Smooth muscle cell (in vitro differentiated cells): ENCODE data around the gene TNRC6B. TPM values are rescaled to one million over a fixed set of nuclear protein-coding genes. Genes with fewer than 3 reads are reported as not detected.

Experiments used
- DNase-seq: peaks from one replicate; lab custom pipeline; 2025; ENCODE audit not compliant: unreplicated experiment; lab: John Stamatoyannopoulos, UW
- H2AFZ ChIP-seq: fragments of 200-600 bp; sonication (generic); 2 replicates; pipeline ENCODE4 v1.6.0; 2016; ENCODE audit warnings: antibody characterized with exemption, low read depth, mild to moderate bottlenecking
- H3F3A ChIP-seq: fragments of 200-600 bp; sonication (generic); 2 replicates; pipeline ENCODE4 v1.6.0; 2017; ENCODE audit warnings: antibody characterized with exemption, low read depth
- H3K27ac ChIP-seq: fragments of 200-600 bp; sonication (generic); 2 replicates; pipeline ENCODE4 v1.5.1; 2016; ENCODE audit warnings: low read depth, mild to moderate bottlenecking
- H3K27me3 ChIP-seq: fragments of 200-600 bp; sonication (generic); 2 replicates; pipeline ENCODE4 v1.6.1; 2016; ENCODE audit warnings: low read depth, mild to moderate bottlenecking
- H3K36me3 ChIP-seq: fragments of 200-600 bp; sonication (generic); 2 replicates; pipeline ENCODE4 v1.5.1; 2016; ENCODE audit warnings: low read depth
- H3K4me1 ChIP-seq: fragments of 200-600 bp; sonication (generic); 2 replicates; pipeline ENCODE4 v1.5.1; 2016; ENCODE audit warnings: low read depth
- H3K4me2 ChIP-seq: fragments of 200-600 bp; sonication (generic); 2 replicates; pipeline ENCODE4 v1.6.0; 2016; ENCODE audit warnings: mild to moderate bottlenecking
- H3K4me3 ChIP-seq: fragments of 200-600 bp; sonication (generic); 2 replicates; pipeline ENCODE4 v1.5.1; 2016; ENCODE audit warnings: mild to moderate bottlenecking
- H3K79me2 ChIP-seq: fragments of 200-600 bp; sonication (generic); 2 replicates; pipeline ENCODE4 v1.6.0; 2016; ENCODE audit warnings: low read depth, mild to moderate bottlenecking
- H3K9ac ChIP-seq: fragments of 200-600 bp; sonication (generic); 2 replicates; pipeline ENCODE4 v1.6.0; 2016; ENCODE audit warnings: low read depth
- H3K9me3 ChIP-seq: fragments of 200-600 bp; sonication (generic); replicated peaks from 2 replicates; pipeline ENCODE4 v1.5.1; 2016; ENCODE audit warnings: low read depth
- H4K20me1 ChIP-seq: fragments of 200-600 bp; sonication (generic); 2 replicates; pipeline ENCODE4 v1.6.0; 2016; ENCODE audit warnings: low read depth
- CTCF ChIP-seq: fragments of 200-600 bp; sonication (generic); IDR thresholded peaks from 2 replicates; pipeline ENCODE4 v1.5.1; 2017; ENCODE audit warnings: borderline replicate concordance, mild to moderate bottlenecking, antibody characterized with exemption; ENCODE audit not compliant: insufficient read depth, poor library complexity, severe bottlenecking
- WGBS: methylation state at CpG from one replicate; pipeline ENCODE4 v1.1.7; 2016; ENCODE audit warnings: low lambda C conversion rate; 5-methylcytosine and 5-hydroxymethylcytosine counted together
- polyA plus RNA-seq: library from polyadenylated mRNA; unstranded; fragments of >200 nt; fragmentation: Nextera tagmentation; extraction: Ambion mirVana; gene quantifications from 2 replicates; pipeline ENCODE4 v1.2.1, GENCODE V29; 2016
- total RNA-seq: library from RNA; depleted of rRNA; stranded (reverse); fragments of >200 nt; gene quantifications from 2 replicates; pipeline ENCODE4 v1.2.3, GENCODE V29; 2014

The TNRC6B gene
- total and polyA plus RNA-seq, 2 experiments from 2014 or later, result 21.5 to 44.4 TPM

GRCh38 chr22:40190501-40190900 lies 12.8 kb downstream of the TNRC6B start:
- H3K79me2 ChIP-seq, result peaks cover 97% of the 10 kb centered on the region
- H4K20me1 ChIP-seq, result peaks cover 99% of the 10 kb centered on the region
- H3K9ac ChIP-seq, result no peak overlapping the region
- no peak for TF ChIP-seq CTCF
- no peaks in the 10 kb centered on the region for H3K9me3 ChIP-seq
- H3K4me3 ChIP-seq, result no peak overlapping the region
- no peak overlapping the region for H2AFZ ChIP-seq
- 64% methylated on average over 2 of the region's 2 CpGs for WGBS
- H3K4me1 ChIP-seq, result peaks cover 31% of the 10 kb centered on the region
- H3K4me2 ChIP-seq, result no peak overlapping the region
- no peaks in the 10 kb centered on the region for H3K27me3 ChIP-seq
- no peaks in the 10 kb centered on the region for H3F3A ChIP-seq
- no peak for DNase-seq
- no peak overlapping the region for H3K27ac ChIP-seq
- no peaks in the 10 kb centered on the region for H3K36me3 ChIP-seq

GRCh38 chr22:40193429-40194421 lies 16.0 kb downstream of the TNRC6B start:
- DNase-seq, result no peak
- peak; percentile 28 for TF ChIP-seq CTCF
- peaks cover 100% of the 10 kb centered on the region for H4K20me1 ChIP-seq

GRCh38 chr22:40194656-40195055 lies 16.9 kb downstream of the TNRC6B start:
- no peaks in the 10 kb centered on the region for H3K27me3 ChIP-seq
- no peak for DNase-seq
- no peak overlapping the region for H3K27ac ChIP-seq
- peaks cover 7% of the 10 kb centered on the region for H3F3A ChIP-seq
- no peak overlapping the region for H2AFZ ChIP-seq
- H3K9ac ChIP-seq, result no peak overlapping the region
- WGBS, result 65% methylated on average over 3 of the region's 3 CpGs
- peaks cover 94% of the 10 kb centered on the region for H3K79me2 ChIP-seq
- H3K4me2 ChIP-seq, result no peak overlapping the region
- no peak for TF ChIP-seq CTCF
- H3K36me3 ChIP-seq, result no peaks in the 10 kb centered on the region
- peaks cover 100% of the 10 kb centered on the region for H4K20me1 ChIP-seq
- H3K4me3 ChIP-seq, result no peak overlapping the region
- H3K9me3 ChIP-seq, result no peaks in the 10 kb centered on the region
- peaks cover 33% of the 10 kb centered on the region for H3K4me1 ChIP-seq

More at GRCh38 chr22:40193429-40194421, 16.0 kb downstream of the TNRC6B start:
- H3K27ac ChIP-seq, result no peak overlapping the region
- H3K79me2 ChIP-seq, result peaks cover 94% of the 10 kb centered on the region
- no peaks in the 10 kb centered on the region for H3K9me3 ChIP-seq
- H3K27me3 ChIP-seq, result no peaks in the 10 kb centered on the region
- H2AFZ ChIP-seq, result no peak overlapping the region
- no peak overlapping the region for H3K4me3 ChIP-seq
- no peak overlapping the region for H3K9ac ChIP-seq
- no peaks in the 10 kb centered on the region for H3K36me3 ChIP-seq
- 42% methylated on average over 13 of the region's 13 CpGs for WGBS
- H3F3A ChIP-seq, result peaks cover 7% of the 10 kb centered on the region
- peaks cover 33% of the 10 kb centered on the region for H3K4me1 ChIP-seq
- no peak overlapping the region for H3K4me2 ChIP-seq
